DOHH2 (cell line): ENCODE data around the gene RRAGD.
A peak's percentile ranks its signal among the peaks of the same experiment; 100 is the strongest.

Source experiments
- H3F3A ChIP-seq: fragments of 200-600 bp; sonication (generic), shearing (Covaris generic); 2 replicates; pipeline ENCODE4 v1.6.0; 2016; ENCODE audit warnings: antibody characterized with exemption, mild to moderate bottlenecking; ENCODE audit not compliant: control insufficient read depth, insufficient read depth
- H3K27ac ChIP-seq: fragments of 200-600 bp; sonication (generic); 2 replicates; pipeline ENCODE4 v1.5.1; 2014; ENCODE audit warnings: low read depth, mild to moderate bottlenecking, low read length, moderate library complexity
- H3K27me3 ChIP-seq: fragments of 200-600 bp; sonication (generic); 2 replicates; pipeline ENCODE4 v1.6.1; 2014; ENCODE audit warnings: mild to moderate bottlenecking, low read length, mixed read lengths; ENCODE audit not compliant: control insufficient read depth
- H3K36me3 ChIP-seq: fragments of 200-600 bp; sonication (generic); 2 replicates; pipeline ENCODE4 v1.6.1; 2014; ENCODE audit warnings: mild to moderate bottlenecking, low read length, moderate library complexity, mixed read lengths; ENCODE audit not compliant: control insufficient read depth
- H3K4me1 ChIP-seq: fragments of 200-600 bp; sonication (generic); 2 replicates; pipeline ENCODE4 v1.6.1; 2014; ENCODE audit warnings: mild to moderate bottlenecking, low read length, mixed read lengths; ENCODE audit not compliant: control insufficient read depth
- H3K4me2 ChIP-seq: fragments of 200-600 bp; sonication (generic); 2 replicates; pipeline ENCODE4 v1.6.0; 2014; ENCODE audit warnings: mild to moderate bottlenecking, low read length, moderate library complexity
- H3K4me3 ChIP-seq: fragments of 200-600 bp; sonication (generic); 2 replicates; pipeline ENCODE4 v1.5.1; 2014; ENCODE audit warnings: mild to moderate bottlenecking, low read length, mixed read lengths
- H3K79me2 ChIP-seq: fragments of 200-600 bp; sonication (generic); 2 replicates; pipeline ENCODE4 v1.6.1; 2014; ENCODE audit warnings: mild to moderate bottlenecking, low read length, mixed read lengths; ENCODE audit not compliant: control insufficient read depth
- H3K9me2 ChIP-seq: fragments of 200-600 bp; sonication (generic); replicated peaks from 2 replicates; pipeline ENCODE4 v1.6.1; 2014; ENCODE audit warnings: mild to moderate bottlenecking, low read length, mixed read lengths; ENCODE audit not compliant: control insufficient read depth
- H3K9me3 ChIP-seq: fragments of 200-600 bp; sonication (generic); 2 replicates; pipeline ENCODE4 v1.6.1; 2014; ENCODE audit warnings: antibody characterized with exemption, low read length, mixed read lengths; ENCODE audit not compliant: control insufficient read depth, insufficient read depth
- H4K20me1 ChIP-seq: fragments of 200-600 bp; sonication (generic); 2 replicates; pipeline ENCODE4 v1.6.0; 2014; ENCODE audit warnings: low read depth, mild to moderate bottlenecking, antibody characterized with exemption, low read length, moderate library complexity; ENCODE audit not compliant: control insufficient read depth, insufficient read depth
- EZH2phosphoT487 ChIP-seq: fragments of 200-600 bp; sonication (generic); IDR thresholded peaks from 2 replicates; pipeline ENCODE4 v1.6.1; 2017; ENCODE audit warnings: borderline replicate concordance, mild to moderate bottlenecking, antibody characterized with exemption, low read length, moderate library complexity, mixed read lengths
- TF ChIP-seq, protein P1 (sequence below): fragments of 200-600 bp; sonication (generic); IDR thresholded peaks from one replicate; pipeline ENCODE4 v1.5.1; 2014; ENCODE audit warnings: antibody characterized with exemption, mild to moderate bottlenecking, low read depth, low read length; ENCODE audit not compliant: poor library complexity, severe bottlenecking

The RRAGD gene

GRCh38 chr6:89386917-89387491 is 25.1 kb downstream of the RRAGD start:
- H3K9me3 ChIP-seq: no peaks in the 10 kb centered on the region
- H3F3A ChIP-seq: peaks cover 5% of the 10 kb centered on the region
- H3K9me2 ChIP-seq: no peaks in the 10 kb centered on the region
- H3K27me3 ChIP-seq: no peaks in the 10 kb centered on the region
- H4K20me1 ChIP-seq: no peaks in the 10 kb centered on the region
- H3K79me2 ChIP-seq: no peaks in the 10 kb centered on the region
- no peaks in the 10 kb centered on the region for H3K36me3 ChIP-seq
- TF ChIP-seq, protein P1, sequence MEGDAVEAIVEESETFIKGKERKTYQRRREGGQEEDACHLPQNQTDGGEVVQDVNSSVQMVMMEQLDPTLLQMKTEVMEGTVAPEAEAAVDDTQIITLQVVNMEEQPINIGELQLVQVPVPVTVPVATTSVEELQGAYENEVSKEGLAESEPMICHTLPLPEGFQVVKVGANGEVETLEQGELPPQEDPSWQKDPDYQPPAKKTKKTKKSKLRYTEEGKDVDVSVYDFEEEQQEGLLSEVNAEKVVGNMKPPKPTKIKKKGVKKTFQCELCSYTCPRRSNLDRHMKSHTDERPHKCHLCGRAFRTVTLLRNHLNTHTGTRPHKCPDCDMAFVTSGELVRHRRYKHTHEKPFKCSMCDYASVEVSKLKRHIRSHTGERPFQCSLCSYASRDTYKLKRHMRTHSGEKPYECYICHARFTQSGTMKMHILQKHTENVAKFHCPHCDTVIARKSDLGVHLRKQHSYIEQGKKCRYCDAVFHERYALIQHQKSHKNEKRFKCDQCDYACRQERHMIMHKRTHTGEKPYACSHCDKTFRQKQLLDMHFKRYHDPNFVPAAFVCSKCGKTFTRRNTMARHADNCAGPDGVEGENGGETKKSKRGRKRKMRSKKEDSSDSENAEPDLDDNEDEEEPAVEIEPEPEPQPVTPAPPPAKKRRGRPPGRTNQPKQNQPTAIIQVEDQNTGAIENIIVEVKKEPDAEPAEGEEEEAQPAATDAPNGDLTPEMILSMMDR: no peak
- no peak for TF ChIP-seq EZH2phosphoT487
- H3K4me3 ChIP-seq: peak overlapping the region; percentile 56
- H3K4me2 ChIP-seq: peak overlapping the region; percentile 71
- H3K27ac ChIP-seq: peak overlapping the region; percentile 46
- peaks cover 38% of the 10 kb centered on the region for H3K4me1 ChIP-seq

- Histone ChIP-seq H3K79me2 (no peaks in the 10 kb centered on the region), H3K4me1 (peaks cover 38% of the 10 kb centered on the region), H3F3A (peaks cover 5% of the 10 kb centered on the region), H3K4me2 (peak overlapping the region; percentile 24), H3K27me3 (no peaks in the 10 kb centered on the region), H3K27ac (no peak overlapping the region), H4K20me1 (no peaks in the 10 kb centered on the region), H3K4me3 (peak overlapping the region; percentile 4; the same call in 1 of the 2 replicates), H3K9me2 (no peaks in the 10 kb centered on the region), H3K36me3 (no peaks in the 10 kb centered on the region), H3K9me3 (no peaks in the 10 kb centered on the region)
- no peak for TF ChIP-seq EZH2phosphoT487
- TF ChIP-seq, protein P1: no peak
Observed at GRCh38 chr6:89385846-89386245, 26.2 kb downstream of the RRAGD start.

- Histone ChIP-seq H3K27ac (no peak overlapping the region), H3K9me3 (no peaks in the 10 kb centered on the region), H3K4me2 (peak overlapping the region; percentile 24), H3F3A (peaks cover 5% of the 10 kb centered on the region), H3K9me2 (no peaks in the 10 kb centered on the region), H3K36me3 (no peaks in the 10 kb centered on the region), H3K27me3 (no peaks in the 10 kb centered on the region), H3K79me2 (no peaks in the 10 kb centered on the region), H3K4me1 (peaks cover 38% of the 10 kb centered on the region), H4K20me1 (no peaks in the 10 kb centered on the region), H3K4me3 (peak overlapping the region; percentile 4; the same call in 1 of the 2 replicates)
- no peak for TF ChIP-seq EZH2phosphoT487
- TF ChIP-seq, protein P1: no peak
Observed at GRCh38 chr6:89385156-89385667, 26.9 kb downstream of the RRAGD start.
